OCI-LY7 (cell line): Measurements from ENCODE around the gene ACVRL1.

Experiments
- CTCF ChIP-seq: fragments of 200-600 bp; sonication (generic); conservative IDR thresholded peaks from 2 replicates; pipeline ENCODE4 v1.5.1; 2014; ENCODE audit warnings: mild to moderate bottlenecking, antibody characterized with exemption, low read length, moderate library complexity, mixed read lengths
- EZH2phosphoT487 ChIP-seq: fragments of 200-600 bp; sonication (generic); IDR thresholded peaks from 2 replicates; pipeline ENCODE4 v1.6.1; 2018; ENCODE audit warnings: low read depth, borderline replicate concordance, mild to moderate bottlenecking, mixed run types, antibody characterized with exemption, low read length, moderate library complexity, mixed read lengths

GRCh38 chr12:51871918-51872688, 35.2 kb upstream of the ACVRL1 start:
- TF ChIP-seq CTCF, result no peak
- TF ChIP-seq EZH2phosphoT487, result no peak
